Neural cell (in vitro differentiated cells): ENCODE results near the gene ITGA2B. TPM values are rescaled to one million over a fixed set of nuclear protein-coding genes. Genes with fewer than 3 reads are reported as not detected.

ENCODE experiments used
- H2AFZ ChIP-seq: fragments of 200-600, 300-800 bp; sonication (generic), shearing (Covaris generic); 2 replicates; pipeline ENCODE4 v1.6.0; 2014; ENCODE audit warnings: low read depth, mild to moderate bottlenecking, antibody characterized with exemption, low read length, moderate library complexity
- H3F3A ChIP-seq: fragments of 200-600 bp; shearing (Covaris generic); 2 replicates; pipeline ENCODE4 v1.6.1; 2016; ENCODE audit warnings: mild to moderate bottlenecking, moderate library complexity, mixed read lengths, antibody characterized with exemption, low read length; ENCODE audit not compliant: insufficient read depth, poor library complexity, severe bottlenecking
- H3K27ac ChIP-seq: fragments of 200-600, 300-800 bp; sonication (generic), shearing (Covaris generic); 2 replicates; pipeline ENCODE4 v1.5.1; 2014; ENCODE audit warnings: mild to moderate bottlenecking, low read length, moderate library complexity
- H3K27me3 ChIP-seq: fragments of 300-800, 200-600 bp; sonication (generic), shearing (Covaris generic); 2 replicates; pipeline ENCODE4 v1.6.0; 2014; ENCODE audit warnings: mild to moderate bottlenecking, low read depth, low read length, moderate library complexity; ENCODE audit not compliant: insufficient read depth
- H3K36me3 ChIP-seq: fragments of 300-800, 200-600 bp; sonication (generic), shearing (Covaris generic); 2 replicates; pipeline ENCODE4 v1.5.1; 2014; ENCODE audit warnings: mild to moderate bottlenecking, antibody characterized with exemption, low read length, moderate library complexity; ENCODE audit not compliant: insufficient read depth
- H3K4me2 ChIP-seq: fragments of 300-800, 200-600 bp; sonication (generic), shearing (Covaris generic); 2 replicates; pipeline ENCODE4 v1.6.0; 2014; ENCODE audit warnings: mild to moderate bottlenecking, low read length
- H3K4me3 ChIP-seq: fragments of 300-800, 200-600 bp; sonication (generic), shearing (Covaris generic); 2 replicates; pipeline ENCODE4 v1.5.1; 2014; ENCODE audit warnings: mild to moderate bottlenecking, low read length, moderate library complexity
- H3K79me2 ChIP-seq: fragments of 200-600 bp; shearing (Covaris generic); replicated peaks from 2 replicates; pipeline ENCODE4 v1.6.0; 2014; ENCODE audit warnings: mild to moderate bottlenecking, low read length, moderate library complexity; ENCODE audit not compliant: insufficient read depth
- H3K9ac ChIP-seq: fragments of 300-800, 200-600 bp; sonication (generic), shearing (Covaris generic); 2 replicates; pipeline ENCODE4 v1.6.1; 2016; ENCODE audit warnings: mild to moderate bottlenecking, low read length, mixed read lengths
- H3K9me2 ChIP-seq: fragments of 200-600 bp; shearing (Covaris generic); 2 replicates; pipeline ENCODE4 v1.6.1; 2016; ENCODE audit warnings: mild to moderate bottlenecking, low read length, mixed read lengths; ENCODE audit not compliant: insufficient read depth
- H3K9me3 ChIP-seq: fragments of 200-600, 300-800 bp; sonication (generic), shearing (Covaris generic); 2 replicates; pipeline ENCODE4 v1.6.1; 2016; ENCODE audit warnings: mild to moderate bottlenecking, mixed run types, low read length, moderate library complexity, mixed read lengths
- H4K20me1 ChIP-seq: fragments of 200-600 bp; shearing (Covaris generic); 2 replicates; pipeline ENCODE4 v1.6.1; 2016; ENCODE audit warnings: mild to moderate bottlenecking, mixed run types; ENCODE audit not compliant: insufficient read depth
- EP300 ChIP-seq: fragments of 450-650 bp; conservative IDR thresholded peaks from 2 replicates; pipeline ENCODE4 v1.6.1; 2014; ENCODE audit warnings: antibody characterized with exemption, mild to moderate bottlenecking, moderate library complexity; ENCODE audit not compliant: poor library complexity, severe bottlenecking
- EZH2 ChIP-seq: fragments of 200-600, 300-800 bp; shearing (Covaris generic), sonication (generic); IDR thresholded peaks from 2 replicates; pipeline ENCODE4 v1.6.1; 2014; ENCODE audit warnings: antibody characterized with exemption, low read length, borderline replicate concordance, mild to moderate bottlenecking; ENCODE audit not compliant: insufficient read depth, poor library complexity, severe bottlenecking
- MXI1 ChIP-seq: fragments of 450-650 bp; conservative IDR thresholded peaks from 2 replicates; pipeline ENCODE4 v1.6.1; 2014; ENCODE audit warnings: antibody characterized with exemption, mild to moderate bottlenecking; ENCODE audit not compliant: poor library complexity, severe bottlenecking
- POLR2AphosphoS5 ChIP-seq: IDR thresholded peaks from 2 replicates; pipeline ENCODE4 v1.6.1; 2012
- RAD21 ChIP-seq: fragments of 450-650 bp; conservative IDR thresholded peaks from 2 replicates; pipeline ENCODE4 v1.6.1; 2014; ENCODE audit warnings: antibody characterized with exemption, mild to moderate bottlenecking, moderate library complexity
- SMC3 ChIP-seq: fragments of 450-650 bp; conservative IDR thresholded peaks from 2 replicates; pipeline ENCODE4 v1.6.1; 2014; ENCODE audit warnings: antibody characterized with exemption, mild to moderate bottlenecking, moderate library complexity; ENCODE audit not compliant: poor library complexity
- TAF1 ChIP-seq: IDR thresholded peaks from 2 replicates; pipeline ENCODE4 v1.6.1; 2012; ENCODE audit warnings: low read depth
- polyA plus RNA-seq: library from polyadenylated mRNA; depleted of rRNA; stranded (reverse); fragments of >200 nt; gene quantifications from 2 replicates; pipeline ENCODE4 v1.2.3, GENCODE V29; 2014
- TF ChIP-seq, protein P1 (sequence below): fragments of 450-650 bp; IDR thresholded peaks from 2 replicates; pipeline ENCODE4 v1.5.1; 2014; ENCODE audit warnings: antibody characterized with exemption, mild to moderate bottlenecking, moderate library complexity; ENCODE audit not compliant: poor library complexity, severe bottlenecking
- TF ChIP-seq, protein P2 (sequence below): IDR thresholded peaks from 2 replicates; pipeline ENCODE4 v1.6.1; 2012; ENCODE audit warnings: borderline replicate concordance

ITGA2B gene
- polyA plus RNA-seq, 1 donor from 2014 or later: 3.1 TPM

- Histone ChIP-seq H3K36me3 (no peaks in the 10 kb centered on the region), H3K4me3 (no peak overlapping the region), H3K9me2 (no peaks in the 10 kb centered on the region), H3K27ac (no peak overlapping the region), H3K4me2 (no peak overlapping the region), H3K9me3 (no peaks in the 10 kb centered on the region), H3K27me3 (peaks cover 4% of the 10 kb centered on the region), H2AFZ (no peak overlapping the region), H4K20me1 (no peaks in the 10 kb centered on the region), H3K79me2 (no peaks in the 10 kb centered on the region), H3F3A (no peaks in the 10 kb centered on the region), H3K9ac (no peak overlapping the region)
- TF ChIP-seq, protein P1, sequence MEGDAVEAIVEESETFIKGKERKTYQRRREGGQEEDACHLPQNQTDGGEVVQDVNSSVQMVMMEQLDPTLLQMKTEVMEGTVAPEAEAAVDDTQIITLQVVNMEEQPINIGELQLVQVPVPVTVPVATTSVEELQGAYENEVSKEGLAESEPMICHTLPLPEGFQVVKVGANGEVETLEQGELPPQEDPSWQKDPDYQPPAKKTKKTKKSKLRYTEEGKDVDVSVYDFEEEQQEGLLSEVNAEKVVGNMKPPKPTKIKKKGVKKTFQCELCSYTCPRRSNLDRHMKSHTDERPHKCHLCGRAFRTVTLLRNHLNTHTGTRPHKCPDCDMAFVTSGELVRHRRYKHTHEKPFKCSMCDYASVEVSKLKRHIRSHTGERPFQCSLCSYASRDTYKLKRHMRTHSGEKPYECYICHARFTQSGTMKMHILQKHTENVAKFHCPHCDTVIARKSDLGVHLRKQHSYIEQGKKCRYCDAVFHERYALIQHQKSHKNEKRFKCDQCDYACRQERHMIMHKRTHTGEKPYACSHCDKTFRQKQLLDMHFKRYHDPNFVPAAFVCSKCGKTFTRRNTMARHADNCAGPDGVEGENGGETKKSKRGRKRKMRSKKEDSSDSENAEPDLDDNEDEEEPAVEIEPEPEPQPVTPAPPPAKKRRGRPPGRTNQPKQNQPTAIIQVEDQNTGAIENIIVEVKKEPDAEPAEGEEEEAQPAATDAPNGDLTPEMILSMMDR: no peak
- no peak for TF ChIP-seq POLR2AphosphoS5
- TF ChIP-seq, protein P2, sequence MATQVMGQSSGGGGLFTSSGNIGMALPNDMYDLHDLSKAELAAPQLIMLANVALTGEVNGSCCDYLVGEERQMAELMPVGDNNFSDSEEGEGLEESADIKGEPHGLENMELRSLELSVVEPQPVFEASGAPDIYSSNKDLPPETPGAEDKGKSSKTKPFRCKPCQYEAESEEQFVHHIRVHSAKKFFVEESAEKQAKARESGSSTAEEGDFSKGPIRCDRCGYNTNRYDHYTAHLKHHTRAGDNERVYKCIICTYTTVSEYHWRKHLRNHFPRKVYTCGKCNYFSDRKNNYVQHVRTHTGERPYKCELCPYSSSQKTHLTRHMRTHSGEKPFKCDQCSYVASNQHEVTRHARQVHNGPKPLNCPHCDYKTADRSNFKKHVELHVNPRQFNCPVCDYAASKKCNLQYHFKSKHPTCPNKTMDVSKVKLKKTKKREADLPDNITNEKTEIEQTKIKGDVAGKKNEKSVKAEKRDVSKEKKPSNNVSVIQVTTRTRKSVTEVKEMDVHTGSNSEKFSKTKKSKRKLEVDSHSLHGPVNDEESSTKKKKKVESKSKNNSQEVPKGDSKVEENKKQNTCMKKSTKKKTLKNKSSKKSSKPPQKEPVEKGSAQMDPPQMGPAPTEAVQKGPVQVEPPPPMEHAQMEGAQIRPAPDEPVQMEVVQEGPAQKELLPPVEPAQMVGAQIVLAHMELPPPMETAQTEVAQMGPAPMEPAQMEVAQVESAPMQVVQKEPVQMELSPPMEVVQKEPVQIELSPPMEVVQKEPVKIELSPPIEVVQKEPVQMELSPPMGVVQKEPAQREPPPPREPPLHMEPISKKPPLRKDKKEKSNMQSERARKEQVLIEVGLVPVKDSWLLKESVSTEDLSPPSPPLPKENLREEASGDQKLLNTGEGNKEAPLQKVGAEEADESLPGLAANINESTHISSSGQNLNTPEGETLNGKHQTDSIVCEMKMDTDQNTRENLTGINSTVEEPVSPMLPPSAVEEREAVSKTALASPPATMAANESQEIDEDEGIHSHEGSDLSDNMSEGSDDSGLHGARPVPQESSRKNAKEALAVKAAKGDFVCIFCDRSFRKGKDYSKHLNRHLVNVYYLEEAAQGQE: no peak
These were observed 54.7 kb downstream of the ITGA2B start for GRCh38 chr17:44334727-44335126.

- H3K27ac ChIP-seq: no peak overlapping the region
- H3K9ac ChIP-seq: no peak overlapping the region
- H3F3A ChIP-seq: no peaks in the 10 kb centered on the region
- no peaks in the 10 kb centered on the region for H3K79me2 ChIP-seq
- no peak overlapping the region for H3K4me2 ChIP-seq
- H2AFZ ChIP-seq: no peak overlapping the region
- no peaks in the 10 kb centered on the region for H4K20me1 ChIP-seq
- H3K9me3 ChIP-seq: no peaks in the 10 kb centered on the region
- peaks cover 4% of the 10 kb centered on the region for H3K27me3 ChIP-seq
- TF ChIP-seq SMC3: no peak
- TF ChIP-seq EZH2: no peak
- no peak for TF ChIP-seq RAD21
- no peak for TF ChIP-seq TAF1
- TF ChIP-seq, protein P1: no peak
- no peak for TF ChIP-seq MXI1
- no peak for TF ChIP-seq POLR2AphosphoS5
- TF ChIP-seq EP300: no peak
- TF ChIP-seq, protein P2: no peak
- H3K9me2 ChIP-seq: no peaks in the 10 kb centered on the region
- H3K4me3 ChIP-seq: no peak overlapping the region
- no peaks in the 10 kb centered on the region for H3K36me3 ChIP-seq
These were observed 55.1 kb downstream of the ITGA2B start for GRCh38 chr17:44334315-44334714.
